Cardiac muscle cell (in vitro differentiated cells and primary cell): ENCODE measurements around the gene SLC19A2. TPM values are rescaled to one million over a fixed set of nuclear protein-coding genes. Genes with fewer than 3 reads are reported as not detected.

Source experiments
- DNase-seq, 2 donors: peaks; one replicate each; pipeline versions ENCODE4 v3.0.0 to v3.0.0-alpha.2; 2010 to 2017; ENCODE audit warnings: low read depth in 1 of 2, low spot score in 1 of 2
- H3K27ac ChIP-seq: fragments of 200-600 bp; sonication (generic); 2 replicates; pipeline ENCODE4 v1.5.1; 2016
- H3K27me3 ChIP-seq: fragments of 200-600 bp; sonication (generic); 2 replicates; pipeline ENCODE4 v1.6.0; 2016; ENCODE audit warnings: control low read depth
- H3K36me3 ChIP-seq: fragments of 200-600 bp; sonication (generic); 2 replicates; pipeline ENCODE4 v1.5.1; 2016; ENCODE audit warnings: control low read depth
- H3K4me1 ChIP-seq: fragments of 200-600 bp; sonication (generic); 2 replicates; pipeline ENCODE4 v1.8.1; 2017; ENCODE audit warnings: low read depth, mild to moderate bottlenecking, mixed run types
- H3K4me3 ChIP-seq: fragments of 200-600 bp; sonication (generic); 2 replicates; pipeline ENCODE4 v1.5.1; 2016; ENCODE audit warnings: mild to moderate bottlenecking
- H3K9me3 ChIP-seq: fragments of 200-600 bp; sonication (generic); 2 replicates; pipeline ENCODE4 v1.5.1; 2017; ENCODE audit warnings: low read depth, mild to moderate bottlenecking, control low read depth
- polyA plus RNA-seq: library from polyadenylated mRNA; unstranded; fragments of >200 nt; fragmentation: Nextera tagmentation; extraction: Ambion mirVana; gene quantifications from 2 replicates; pipeline ENCODE4 v1.2.1, GENCODE V29; 2016
- total RNA-seq: library from RNA; depleted of rRNA; stranded (reverse); fragments of >200 nt; gene quantifications from 2 replicates; pipeline ENCODE4 v1.2.3, GENCODE V29; 2016
- TF ChIP-seq, protein P1 (sequence below): IDR thresholded peaks from 2 replicates; pipeline ENCODE4 v1.5.1; 2012; ENCODE audit warnings: low read depth, mild to moderate bottlenecking, low read length

SLC19A2 gene
- total and polyA plus RNA-seq, 2 experiments from 2014 or later, result 8.8 to 18.6 TPM

DNA sequence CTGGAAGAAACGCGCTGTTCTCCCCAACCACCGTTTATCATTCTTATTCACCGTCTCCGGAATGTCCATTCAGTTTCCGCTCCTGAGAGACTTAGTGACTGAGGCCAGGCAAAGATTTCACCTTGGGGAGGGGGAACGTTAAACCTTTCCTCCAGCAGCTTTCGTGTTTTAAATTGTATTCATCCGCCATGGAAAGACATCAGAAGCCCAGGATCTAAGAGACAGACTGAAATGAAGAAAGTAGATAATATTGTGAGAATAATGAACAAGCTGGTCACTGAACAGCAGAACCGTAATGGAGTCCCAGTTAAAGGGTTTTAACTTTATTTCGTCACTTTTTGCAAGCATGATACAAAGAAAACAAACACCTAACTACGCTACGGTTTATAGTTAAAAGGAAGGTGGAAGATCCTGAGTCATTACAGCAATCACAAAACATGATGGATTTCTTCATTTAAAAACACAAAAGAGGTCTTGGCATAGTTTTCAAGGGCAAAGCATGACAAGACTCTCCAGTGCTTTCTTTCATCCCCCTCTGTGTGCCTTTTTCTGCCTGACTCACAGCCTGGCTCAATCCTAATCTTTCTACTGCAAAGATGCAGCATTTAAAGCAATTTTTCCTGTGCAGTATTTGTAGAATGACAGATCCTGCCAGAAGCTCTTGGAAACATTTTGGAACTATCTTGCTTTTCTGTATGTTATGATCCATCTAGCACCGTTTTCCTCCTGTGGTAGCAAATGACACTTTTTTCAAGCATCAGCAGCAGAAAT lies 722 bp upstream of the SLC19A2 start:
- no peaks in the 10 kb centered on the region for H3K36me3 ChIP-seq
- DNase-seq, result peak in 1 of 2 donors; percentile 61
- H3K4me1 ChIP-seq, result peaks cover 36% of the 10 kb centered on the region
- peak overlapping the region; percentile 41 for H3K4me3 ChIP-seq
- H3K27ac ChIP-seq, result peak overlapping the region; percentile 96
- no peaks in the 10 kb centered on the region for H3K27me3 ChIP-seq
- TF ChIP-seq, protein P1, sequence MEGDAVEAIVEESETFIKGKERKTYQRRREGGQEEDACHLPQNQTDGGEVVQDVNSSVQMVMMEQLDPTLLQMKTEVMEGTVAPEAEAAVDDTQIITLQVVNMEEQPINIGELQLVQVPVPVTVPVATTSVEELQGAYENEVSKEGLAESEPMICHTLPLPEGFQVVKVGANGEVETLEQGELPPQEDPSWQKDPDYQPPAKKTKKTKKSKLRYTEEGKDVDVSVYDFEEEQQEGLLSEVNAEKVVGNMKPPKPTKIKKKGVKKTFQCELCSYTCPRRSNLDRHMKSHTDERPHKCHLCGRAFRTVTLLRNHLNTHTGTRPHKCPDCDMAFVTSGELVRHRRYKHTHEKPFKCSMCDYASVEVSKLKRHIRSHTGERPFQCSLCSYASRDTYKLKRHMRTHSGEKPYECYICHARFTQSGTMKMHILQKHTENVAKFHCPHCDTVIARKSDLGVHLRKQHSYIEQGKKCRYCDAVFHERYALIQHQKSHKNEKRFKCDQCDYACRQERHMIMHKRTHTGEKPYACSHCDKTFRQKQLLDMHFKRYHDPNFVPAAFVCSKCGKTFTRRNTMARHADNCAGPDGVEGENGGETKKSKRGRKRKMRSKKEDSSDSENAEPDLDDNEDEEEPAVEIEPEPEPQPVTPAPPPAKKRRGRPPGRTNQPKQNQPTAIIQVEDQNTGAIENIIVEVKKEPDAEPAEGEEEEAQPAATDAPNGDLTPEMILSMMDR, result no peak
- H3K9me3 ChIP-seq, result no peaks in the 10 kb centered on the region

DNA sequence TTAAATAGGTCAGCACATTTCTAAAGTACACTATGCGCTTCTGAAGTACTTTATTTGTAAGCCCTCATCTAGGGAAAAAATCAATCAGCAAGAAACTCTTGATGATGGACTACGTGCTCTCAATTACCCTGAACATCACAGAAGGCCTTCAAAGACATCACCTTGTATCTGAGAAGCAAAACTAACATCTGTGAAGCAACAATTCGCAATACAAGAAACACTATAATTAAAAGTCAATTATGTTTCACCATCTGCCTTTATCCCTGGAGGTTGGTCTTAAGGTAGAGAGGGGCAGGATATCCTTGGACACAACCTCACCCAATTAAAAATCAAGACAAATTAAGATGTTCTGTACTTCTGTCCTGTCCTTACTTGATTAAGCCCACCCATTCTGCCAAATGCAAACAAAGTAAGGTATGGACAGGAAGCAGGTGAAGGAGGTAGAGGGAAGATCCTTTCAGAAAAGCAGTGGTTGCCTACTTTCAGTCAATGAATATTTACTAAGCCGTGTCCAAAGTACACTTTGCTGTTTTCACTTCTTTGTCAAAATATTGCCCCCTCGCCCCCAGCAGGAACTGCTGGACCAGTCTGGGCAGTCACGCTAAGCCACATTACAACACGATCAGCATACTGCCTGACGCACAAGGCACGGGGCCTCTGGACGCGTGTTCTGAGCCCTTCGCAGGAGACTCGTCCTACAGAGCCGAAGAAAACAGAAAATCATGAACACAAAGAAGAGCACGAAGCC lies 887 bp downstream of the SLC19A2 start:
- Histone ChIP-seq H3K27ac (peak overlapping the region; percentile 96), H3K9me3 (no peaks in the 10 kb centered on the region), H3K27me3 (no peaks in the 10 kb centered on the region), H3K4me3 (peak overlapping the region; percentile 73), H3K4me1 (peaks cover 46% of the 10 kb centered on the region), H3K36me3 (no peaks in the 10 kb centered on the region)
- TF ChIP-seq, protein P1, result no peak
- peak; percentile 51 to 74 for DNase-seq

DNA sequence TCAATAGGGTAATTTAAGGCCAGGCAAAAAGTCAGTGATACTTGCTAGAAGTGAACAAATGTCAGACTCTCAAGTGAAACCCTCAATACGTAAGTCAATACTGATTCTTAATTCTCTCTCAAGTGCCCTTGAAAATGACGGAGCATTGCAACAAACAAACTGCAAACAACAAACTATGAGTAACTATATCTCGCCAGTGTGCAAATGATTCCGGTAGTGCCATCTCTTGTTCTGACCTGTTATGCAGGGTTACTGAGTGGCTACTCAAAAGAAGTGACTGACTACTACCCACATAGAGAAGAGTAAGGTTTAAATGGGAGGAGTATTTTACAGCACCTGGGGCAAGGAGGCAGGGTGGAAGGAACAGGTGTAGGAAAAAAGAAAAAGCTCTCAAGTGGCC lies 1.6 kb downstream of the SLC19A2 start:
- Histone ChIP-seq H3K4me1 (peaks cover 52% of the 10 kb centered on the region), H3K36me3 (no peaks in the 10 kb centered on the region), H3K27me3 (no peaks in the 10 kb centered on the region), H3K4me3 (peak overlapping the region; percentile 73), H3K27ac (peak overlapping the region; percentile 8), H3K9me3 (no peaks in the 10 kb centered on the region)
- TF ChIP-seq, protein P1, result no peak
- DNase-seq, result peak in 1 of 2 donors; percentile 9

- Histone ChIP-seq H3K36me3 (no peaks in the 10 kb centered on the region), H3K9me3 (no peaks in the 10 kb centered on the region), H3K4me3 (peak overlapping the region; percentile 73), H3K27ac (peak overlapping the region; percentile 8), H3K4me1 (peaks cover 52% of the 10 kb centered on the region), H3K27me3 (no peaks in the 10 kb centered on the region)
- DNase-seq, result peak; percentile 43 to 49
- TF ChIP-seq, protein P1, result no peak
These were observed 2.2 kb downstream of the SLC19A2 start for GRCh38 chr1:169483500-169483966.

DNA sequence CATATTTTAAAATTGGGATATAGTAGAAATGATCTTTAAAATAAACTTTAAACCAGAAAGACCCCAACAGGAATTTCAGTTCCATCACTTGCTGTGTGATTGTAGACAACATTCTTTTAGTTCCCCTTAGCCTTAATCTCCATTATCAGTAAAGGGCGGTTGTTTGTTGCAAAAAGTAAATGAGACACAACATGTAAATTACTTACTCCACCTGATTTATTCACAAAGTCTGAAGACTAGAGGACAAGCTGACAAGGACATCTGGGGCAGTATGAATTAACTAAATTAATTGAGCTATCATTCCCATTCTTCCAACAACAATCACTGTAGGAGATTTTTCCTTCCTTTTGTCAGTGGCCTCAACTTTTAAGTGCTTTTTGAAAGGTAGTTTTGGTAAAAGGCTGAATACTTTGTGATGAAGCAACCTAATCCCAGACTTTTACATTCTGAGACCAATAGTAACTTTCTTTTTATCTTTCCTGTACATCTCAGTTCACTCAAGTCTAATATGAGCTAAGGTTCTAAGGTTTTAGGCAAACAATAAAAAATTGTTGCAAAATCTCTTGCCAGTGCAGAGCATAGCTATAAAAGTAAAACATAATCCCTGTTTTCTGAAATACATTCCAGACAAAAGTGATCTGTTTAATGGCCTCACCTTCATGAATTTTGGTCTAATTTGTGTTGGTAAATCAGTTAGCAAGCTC lies 6.2 kb downstream of the SLC19A2 start:
- H3K36me3 ChIP-seq, result peaks cover 8% of the 10 kb centered on the region
- TF ChIP-seq, protein P1, result no peak
- no peak overlapping the region for H3K27ac ChIP-seq
- H3K4me3 ChIP-seq, result no peak overlapping the region
- DNase-seq, result no peak
- H3K4me1 ChIP-seq, result peaks cover 39% of the 10 kb centered on the region
- no peaks in the 10 kb centered on the region for H3K9me3 ChIP-seq
- H3K27me3 ChIP-seq, result no peaks in the 10 kb centered on the region
